ENCODE results near the gene ZNF296. TPM values are rescaled to one million over a fixed set of nuclear protein-coding genes. Genes with fewer than 3 reads are reported as not detected.

The ZNF296 gene
- total and polyA plus RNA-seq, 2 of the 13 experiments (the other 11 are each of a cell fraction or from before 2014, with no cell fraction given) = 0.26 to 0.62 TPM

- TF ChIP-seq RARA (CRISPR knock-in tag; IDR thresholded peaks at IDR 0.05) (peak; percentile 67), YEATS4 (CRISPR knock-in tag; IDR thresholded peaks at IDR 0.05; ENCODE audit: borderline replicate concordance) (peak; percentile 65; the same call in 1 of the 2 replicates), CREBL2 (CRISPR knock-in tag; IDR thresholded peaks at IDR 0.05; ENCODE audit: borderline replicate concordance) (no peak), STAG1 (CRISPR knock-in tag; IDR thresholded peaks at IDR 0.05) (no peak), ZNF710 (CRISPR knock-in tag; IDR thresholded peaks at IDR 0.05; ENCODE audit: borderline replicate concordance) (0 out of 2 replicates have a peak, but pooled peaks have one; percentile 19), ZNF7 (CRISPR knock-in tag; IDR thresholded peaks at IDR 0.05) (no peak), DPF2 (CRISPR knock-in tag; IDR thresholded peaks at IDR 0.05; ENCODE audit: borderline replicate concordance, low read depth) (peak; percentile 90), FOXJ3 (CRISPR knock-in tag; IDR thresholded peaks at IDR 0.05; ENCODE audit: borderline replicate concordance) (peak; percentile 79; the same call in 1 of the 2 replicates), SP5 (CRISPR knock-in tag; IDR thresholded peaks at IDR 0.05; ENCODE audit: borderline replicate concordance, low read depth) (peak; percentile 62), ZBTB46 (CRISPR knock-in tag; IDR thresholded peaks at IDR 0.05; ENCODE audit: borderline replicate concordance) (no peak), ZNF782 (CRISPR knock-in tag; IDR thresholded peaks at IDR 0.05; ENCODE audit: borderline replicate concordance) (peak; percentile 53; the same call in 1 of the 2 replicates), BORCS8-MEF2B (CRISPR knock-in tag; IDR thresholded peaks at IDR 0.05) (peak; percentile 68; the same call in 1 of the 2 replicates), AHR (CRISPR knock-in tag; IDR thresholded peaks at IDR 0.05) (peak; percentile 66; the same call in 1 of the 2 replicates), ZNF225 (CRISPR knock-in tag; IDR thresholded peaks at IDR 0.05) (no peak), BCL3 (CRISPR knock-in tag; IDR thresholded peaks at IDR 0.05) (peak; percentile 39; the same call in 1 of the 2 replicates), SIX1 (CRISPR knock-in tag; IDR thresholded peaks at IDR 0.05; ENCODE audit: borderline replicate concordance) (peak; percentile 81), POLR2A (IDR thresholded peaks at IDR 0.05; ENCODE audit: insufficient read depth in 1 of 2, low read depth in 2 of 2, low read length in 2 of 2) (peak; percentile 49 to 69; a peak in 3 of 4 replicates), KDM1A (CRISPR knock-in tag; IDR thresholded peaks at IDR 0.05) (peak; percentile 91), ATF7-NPFF (CRISPR knock-in tag; IDR thresholded peaks at IDR 0.05; ENCODE audit: low read depth) (no peak)
Measured at GRCh38 chr19:45045671-45046353, 30.5 kb downstream of the ZNF296 start (continued).
